GM12801 (cell line): ENCODE measurements around the gene PRSS56.

Experiments
- CTCF ChIP-seq: IDR thresholded peaks from one replicate; pipeline ENCODE4 v1.5.1; 2011; ENCODE audit warnings: control low read depth; ENCODE audit not compliant: insufficient read length; ENCODE audit errors: extremely low read depth

The PRSS56 gene

GRCh38 chr2:232568161-232568560 lies 48.0 kb downstream of the PRSS56 start:
- TF ChIP-seq CTCF: no peak

GRCh38 chr2:232569541-232569940 lies 49.4 kb downstream of the PRSS56 start:
- TF ChIP-seq CTCF: no peak

- no peak for TF ChIP-seq CTCF
Observed at GRCh38 chr2:232571026-232571474, 50.9 kb downstream of the PRSS56 start.

GRCh38 chr2:232573042-232573441 lies 52.9 kb downstream of the PRSS56 start:
- TF ChIP-seq CTCF: no peak

GRCh38 chr2:232573771-232574435 lies 53.7 kb downstream of the PRSS56 start:
- no peak for TF ChIP-seq CTCF

- no peak for TF ChIP-seq CTCF
Observed at GRCh38 chr2:232574674-232575403, 54.7 kb downstream of the PRSS56 start.
